IPS-NIHi7 (cell line): ENCODE results near the gene MS4A15.
"Not testable (repeated sequence)": the region's sequence is repeated elsewhere in the genome, so short reads cannot be mapped to it uniquely, and the experiment has no call there.

Source experiments
- DNase-seq: peaks from one replicate; pipeline ENCODE4 v3.0.0; 2012; ENCODE audit warnings: mixed read lengths; ENCODE audit errors: extremely low spot score

MS4A15 gene

GRCh38 chr11:60756307-60757032 lies at the start of gene MS4A15:
TSS of gene MS4A15 (plus strand) at chr11:60756867. CDS start at chr11:60763734, 6,867 bp downstream.
- DNase-seq: peak; percentile 68

- DNase-seq: no peak
These were observed 49.7 kb upstream of the MS4A15 start for GRCh38 chr11:60706931-60707330.

GRCh38 chr11:60710482-60710881 lies 46.2 kb upstream of the MS4A15 start:
- peak; percentile 66 for DNase-seq

GRCh38 chr11:60711276-60711675 lies 45.4 kb upstream of the MS4A15 start:
- DNase-seq: no peak

- DNase-seq: not testable (repeated sequence)
These were observed 43.2 kb upstream of the MS4A15 start for GRCh38 chr11:60713423-60713822.

- peak; percentile 1 for DNase-seq
These were observed 38.7 kb upstream of the MS4A15 start for GRCh38 chr11:60717956-60718355.

- peak; percentile 3 for DNase-seq
These were observed 37.9 kb upstream of the MS4A15 start for GRCh38 chr11:60718524-60719316.

- DNase-seq: no peak
These were observed 37.3 kb upstream of the MS4A15 start for GRCh38 chr11:60719391-60719790.

GRCh38 chr11:60720460-60720859 lies 36.2 kb upstream of the MS4A15 start:
- no peak for DNase-seq

GRCh38 chr11:60724420-60724819 lies 32.2 kb upstream of the MS4A15 start, which contains the start of gene MS4A18:
TSS of gene MS4A18 (plus strand) at chr11:60724720.
- DNase-seq: no peak

GRCh38 chr11:60725592-60725991 lies 31.1 kb upstream of the MS4A15 start:
- no peak for DNase-seq

GRCh38 chr11:60731586-60731985 lies 25.1 kb upstream of the MS4A15 start:
- DNase-seq: no peak

- no peak for DNase-seq
These were observed 22.4 kb upstream of the MS4A15 start for GRCh38 chr11:60734279-60734678.

- DNase-seq: peak; percentile 72
These were observed 17.6 kb upstream of the MS4A15 start for GRCh38 chr11:60739114-60739513.

GRCh38 chr11:60740573-60740972 lies 16.1 kb upstream of the MS4A15 start:
- DNase-seq: no peak

GRCh38 chr11:60741421-60741820 lies 15.2 kb upstream of the MS4A15 start:
- DNase-seq: no peak

GRCh38 chr11:60743058-60743457 lies 13.6 kb upstream of the MS4A15 start:
- DNase-seq: peak; percentile 32

GRCh38 chr11:60744114-60744513 lies 12.6 kb upstream of the MS4A15 start:
- no peak for DNase-seq

- DNase-seq: no peak
These were observed 9.3 kb upstream of the MS4A15 start for GRCh38 chr11:60747359-60747873.

GRCh38 chr11:60748225-60748624 lies 8.4 kb upstream of the MS4A15 start:
- no peak for DNase-seq

- no peak for DNase-seq
These were observed 7.8 kb upstream of the MS4A15 start for GRCh38 chr11:60748821-60749220.

- no peak for DNase-seq
These were observed 5.8 kb upstream of the MS4A15 start for GRCh38 chr11:60750911-60751310.

- no peak for DNase-seq
These were observed 3.4 kb upstream of the MS4A15 start for GRCh38 chr11:60753309-60753708.
